ENCODE results near the gene SPPL3. TPM values are rescaled to one million over a fixed set of nuclear protein-coding genes. Genes with fewer than 3 reads are reported as not detected.

Gene SPPL3
- total RNA-seq, 1 donor from 2014 or later: 67.6 TPM

DNA sequence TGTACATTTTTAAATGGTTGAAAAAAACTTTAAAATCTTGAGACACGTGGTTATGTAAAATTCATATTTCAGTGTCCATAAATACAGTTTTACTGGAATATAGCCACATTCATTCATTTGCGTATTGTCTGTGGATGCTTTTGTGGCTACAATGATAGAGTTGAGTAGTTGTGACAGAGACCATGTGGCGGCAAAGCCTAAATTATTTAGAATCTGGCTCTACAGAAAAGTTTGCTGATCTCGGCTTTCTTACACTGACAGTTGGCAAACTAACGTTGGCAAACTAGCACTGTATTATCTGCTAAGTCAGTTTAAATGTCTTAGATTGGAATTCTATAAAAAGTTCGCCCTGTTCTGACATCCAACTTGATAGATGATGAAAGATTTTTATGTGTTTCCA, 191.5 kb downstream of the SPPL3 start:
- Mint-ChIP-seq H3K4me1 (ENCODE audit: unreplicated experiment) (peaks cover 41% of the 10 kb centered on the region), H3K36me3 (peaks cover 12% of the 10 kb centered on the region), H3K9me3 (no peaks in the 10 kb centered on the region), H3K4me3 (peak overlapping the region; percentile 89), H3K27me3 (no peaks in the 10 kb centered on the region), H3K27ac (no peak overlapping the region)
- no peak for DNase-seq (ENCODE audit: extremely low spot score, unreplicated experiment)
- no peak for TF ChIP-seq CTCF (conservative IDR thresholded peaks at IDR 0.05)

Other genes starting within 250 kb of the SPPL3 start
- 168 and 172 TPM in 2 replicates for gene MLEC, start 217.2 kb downstream of the SPPL3 start, total RNA-seq (ENCODE audit: low replicate concordance)
- gene UNC119B, start 193.9 kb downstream of the SPPL3 start, total RNA-seq (ENCODE audit: low replicate concordance): 39.2 and 57.2 TPM in 2 replicates
- 12.1 and 16.4 TPM in 2 replicates for gene ACADS, start 178.5 kb downstream of the SPPL3 start, total RNA-seq (ENCODE audit: low replicate concordance)
- gene HNF1A, start 74.2 kb upstream of the SPPL3 start, total RNA-seq (ENCODE audit: low replicate concordance): 7.2 and 9.6 TPM in 2 replicates
- gene C12orf43, start 112.1 kb upstream of the SPPL3 start, total RNA-seq (ENCODE audit: low replicate concordance): 15.1 and 21.2 TPM in 2 replicates
- 0.17 and 0.19 TPM in 2 replicates for gene OASL, start 134.9 kb upstream of the SPPL3 start, total RNA-seq (ENCODE audit: low replicate concordance)
- gene P2RX7, start 228.5 kb upstream of the SPPL3 start, total RNA-seq (ENCODE audit: low replicate concordance): 1.9 TPM in 1 of 2 replicates, not detected in the other